ENCODE results near the gene PRLR. TPM values are rescaled to one million over a fixed set of nuclear protein-coding genes. Genes with fewer than 3 reads are reported as not detected.

PRLR gene
- polyA plus RNA-seq, 1 donor from 2014 or later: not detected

GRCh38 chr5:35218981-35219380, 11.3 kb downstream of the PRLR start:
- no peak overlapping the region for H3K27ac Mint-ChIP-seq
- peaks cover 0 to 2% (median 0%) of the 10 kb centered on the region in 3 donors for H3K9me3 Mint-ChIP-seq
- H3K4me3 Mint-ChIP-seq: no peak overlapping the region
- H3K36me3 Mint-ChIP-seq: no peaks in the 10 kb centered on the region
- no peaks in the 10 kb centered on the region for H3K27me3 Mint-ChIP-seq
- no peaks in the 10 kb centered on the region for H3K4me1 Mint-ChIP-seq

GRCh38 chr5:35214051-35214450, 16.2 kb downstream of the PRLR start:
- peaks cover 0 to 2% (median 0%) of the 10 kb centered on the region in 3 donors for H3K9me3 Mint-ChIP-seq
- peaks cover 13 to 15% (median 14%) of the 10 kb centered on the region in 3 donors for H3K4me1 Mint-ChIP-seq
- no peaks in the 10 kb centered on the region for H3K36me3 Mint-ChIP-seq
- H3K27me3 Mint-ChIP-seq: no peaks in the 10 kb centered on the region
- peak overlapping the region in 2 of 3 donors; percentile 47 to 87 for H3K27ac Mint-ChIP-seq
- no peak overlapping the region for H3K4me3 Mint-ChIP-seq

GRCh38 chr5:35213608-35214007, 16.7 kb downstream of the PRLR start:
- Mint-ChIP-seq H3K4me3 (no peak overlapping the region), H3K27me3 (no peaks in the 10 kb centered on the region), H3K36me3 (no peaks in the 10 kb centered on the region), H3K9me3 (peaks cover 0 to 2% (median 0%) of the 10 kb centered on the region in 3 donors), H3K4me1 (peaks cover 13 to 15% (median 14%) of the 10 kb centered on the region in 3 donors), H3K27ac (peak overlapping the region in 1 of 3 donors; percentile 47)

- peaks cover 13 to 15% (median 14%) of the 10 kb centered on the region in 3 donors for H3K4me1 Mint-ChIP-seq
- no peaks in the 10 kb centered on the region for H3K36me3 Mint-ChIP-seq
- H3K9me3 Mint-ChIP-seq: peaks cover 0 to 2% (median 0%) of the 10 kb centered on the region in 3 donors
- H3K27ac Mint-ChIP-seq: peak overlapping the region; percentile 47 to 54 (median 49)
- no peaks in the 10 kb centered on the region for H3K27me3 Mint-ChIP-seq
- peak overlapping the region in 2 of 4 donors; percentile 15 to 18 for H3K4me3 Mint-ChIP-seq
Measured at GRCh38 chr5:35212122-35212982, 17.9 kb downstream of the PRLR start.

GRCh38 chr5:35209862-35210261, 20.4 kb downstream of the PRLR start:
- peak overlapping the region in 1 of 4 donors; percentile 33 for H3K4me3 Mint-ChIP-seq
- no peaks in the 10 kb centered on the region for H3K36me3 Mint-ChIP-seq
- H3K27me3 Mint-ChIP-seq: no peaks in the 10 kb centered on the region
- peaks cover 13 to 15% (median 14%) of the 10 kb centered on the region in 3 donors for H3K4me1 Mint-ChIP-seq
- H3K9me3 Mint-ChIP-seq: no peaks in the 10 kb centered on the region
- no peak overlapping the region for H3K27ac Mint-ChIP-seq

- Mint-ChIP-seq H3K4me3 (no peak overlapping the region), H3K27me3 (peaks cover 5% of the 10 kb centered on the region), H3K4me1 (peaks cover 0 to 2% (median 2%) of the 10 kb centered on the region in 3 donors), H3K27ac (no peak overlapping the region), H3K36me3 (no peaks in the 10 kb centered on the region), H3K9me3 (no peaks in the 10 kb centered on the region)
Measured at GRCh38 chr5:35205606-35206005, 24.7 kb downstream of the PRLR start.

GRCh38 chr5:35205186-35205585, 25.1 kb downstream of the PRLR start:
- no peaks in the 10 kb centered on the region for H3K9me3 Mint-ChIP-seq
- no peaks in the 10 kb centered on the region for H3K36me3 Mint-ChIP-seq
- peaks cover 0 to 2% (median 2%) of the 10 kb centered on the region in 3 donors for H3K4me1 Mint-ChIP-seq
- H3K27me3 Mint-ChIP-seq: peaks cover 5% of the 10 kb centered on the region
- H3K27ac Mint-ChIP-seq: no peak overlapping the region
- no peak overlapping the region for H3K4me3 Mint-ChIP-seq

GRCh38 chr5:35203403-35203802, 26.9 kb downstream of the PRLR start:
- H3K27ac Mint-ChIP-seq: no peak overlapping the region
- H3K27me3 Mint-ChIP-seq: peaks cover 5% of the 10 kb centered on the region
- no peaks in the 10 kb centered on the region for H3K9me3 Mint-ChIP-seq
- no peaks in the 10 kb centered on the region for H3K36me3 Mint-ChIP-seq
- no peak overlapping the region for H3K4me3 Mint-ChIP-seq
- H3K4me1 Mint-ChIP-seq: peaks cover 0 to 2% (median 2%) of the 10 kb centered on the region in 3 donors

- Mint-ChIP-seq H3K27me3 (peaks cover 5% of the 10 kb centered on the region), H3K4me3 (no peak overlapping the region), H3K27ac (no peak overlapping the region), H3K36me3 (no peaks in the 10 kb centered on the region), H3K4me1 (peaks cover 0 to 2% (median 2%) of the 10 kb centered on the region in 3 donors), H3K9me3 (no peaks in the 10 kb centered on the region)
Measured at GRCh38 chr5:35202319-35203111, 27.8 kb downstream of the PRLR start.

- Mint-ChIP-seq H3K4me3 (no peak overlapping the region), H3K27me3 (peaks cover 5% of the 10 kb centered on the region), H3K9me3 (no peaks in the 10 kb centered on the region), H3K4me1 (peaks cover 0 to 2% (median 2%) of the 10 kb centered on the region in 3 donors), H3K36me3 (no peaks in the 10 kb centered on the region), H3K27ac (no peak overlapping the region)
Measured at GRCh38 chr5:35201291-35201690, 29.0 kb downstream of the PRLR start.

GRCh38 chr5:35199886-35200285, 30.4 kb downstream of the PRLR start:
- Mint-ChIP-seq H3K27me3 (peaks cover 5% of the 10 kb centered on the region), H3K9me3 (no peaks in the 10 kb centered on the region), H3K27ac (no peak overlapping the region), H3K36me3 (no peaks in the 10 kb centered on the region), H3K4me3 (no peak overlapping the region), H3K4me1 (peaks cover 8 to 14% (median 12%) of the 10 kb centered on the region in 3 donors)

- Mint-ChIP-seq H3K27me3 (peaks cover 5% of the 10 kb centered on the region), H3K27ac (peak overlapping the region in 1 of 3 donors; percentile 48), H3K4me1 (peaks cover 18 to 26% (median 24%) of the 10 kb centered on the region in 3 donors), H3K9me3 (no peaks in the 10 kb centered on the region), H3K4me3 (no peak overlapping the region), H3K36me3 (no peaks in the 10 kb centered on the region)
Measured at GRCh38 chr5:35198686-35199085, 31.6 kb downstream of the PRLR start.

GRCh38 chr5:35198075-35198474, 32.2 kb downstream of the PRLR start:
- H3K9me3 Mint-ChIP-seq: no peaks in the 10 kb centered on the region
- peaks cover 19 to 31% (median 27%) of the 10 kb centered on the region in 3 donors for H3K4me1 Mint-ChIP-seq
- no peak overlapping the region for H3K27ac Mint-ChIP-seq
- no peaks in the 10 kb centered on the region for H3K36me3 Mint-ChIP-seq
- H3K27me3 Mint-ChIP-seq: peaks cover 5% of the 10 kb centered on the region
- no peak overlapping the region for H3K4me3 Mint-ChIP-seq

GRCh38 chr5:35197351-35197750, 32.9 kb downstream of the PRLR start:
- Mint-ChIP-seq H3K4me3 (no peak overlapping the region), H3K36me3 (no peaks in the 10 kb centered on the region), H3K27ac (peak overlapping the region in 1 of 3 donors; percentile 48), H3K27me3 (peaks cover 5% of the 10 kb centered on the region), H3K9me3 (no peaks in the 10 kb centered on the region), H3K4me1 (peaks cover 19 to 31% (median 27%) of the 10 kb centered on the region in 3 donors)

GRCh38 chr5:35195472-35195852, 34.8 kb downstream of the PRLR start:
- peak overlapping the region; percentile 38 to 90 (median 70) for H3K27ac Mint-ChIP-seq
- peak overlapping the region in 3 of 4 donors; percentile 16 to 84 (median 76) for H3K4me3 Mint-ChIP-seq
- H3K9me3 Mint-ChIP-seq: peaks cover 0 to 2% (median 0%) of the 10 kb centered on the region in 3 donors
- peaks cover 2% of the 10 kb centered on the region for H3K36me3 Mint-ChIP-seq
- no peaks in the 10 kb centered on the region for H3K27me3 Mint-ChIP-seq
- H3K4me1 Mint-ChIP-seq: peaks cover 25 to 31% (median 31%) of the 10 kb centered on the region in 3 donors

Data from IgD-negative memory B cell (primary cell).